ENCODE results near the gene CD247.

DNA sequence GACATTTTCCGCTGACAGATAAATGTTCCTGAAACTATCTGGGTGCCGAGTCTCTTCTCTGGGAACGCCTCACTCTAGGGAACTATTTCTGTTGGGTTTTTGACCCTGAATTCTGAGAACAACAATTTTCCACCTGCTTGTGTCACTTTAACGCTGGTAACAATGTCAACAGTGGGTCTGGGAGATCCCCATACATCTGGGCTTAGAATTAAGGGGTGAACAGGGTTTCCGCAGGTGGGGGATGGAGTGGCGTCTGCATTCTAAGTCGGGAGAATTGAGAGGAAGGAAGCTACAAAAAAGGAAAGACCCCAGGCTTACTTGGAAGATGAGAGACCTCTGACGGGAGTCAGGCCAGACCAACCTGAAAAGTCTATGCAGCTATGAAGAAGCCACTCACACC lies 8.7 kb downstream of the CD247 start:
- no peak for TF ChIP-seq POLR2AphosphoS5 (IDR thresholded peaks at IDR 0.05; ENCODE audit: low read depth, low read length)
- TF ChIP-seq RCOR1 (IDR thresholded peaks at IDR 0.05; ENCODE audit: low read length), result no peak
- TF ChIP-seq, protein P1, sequence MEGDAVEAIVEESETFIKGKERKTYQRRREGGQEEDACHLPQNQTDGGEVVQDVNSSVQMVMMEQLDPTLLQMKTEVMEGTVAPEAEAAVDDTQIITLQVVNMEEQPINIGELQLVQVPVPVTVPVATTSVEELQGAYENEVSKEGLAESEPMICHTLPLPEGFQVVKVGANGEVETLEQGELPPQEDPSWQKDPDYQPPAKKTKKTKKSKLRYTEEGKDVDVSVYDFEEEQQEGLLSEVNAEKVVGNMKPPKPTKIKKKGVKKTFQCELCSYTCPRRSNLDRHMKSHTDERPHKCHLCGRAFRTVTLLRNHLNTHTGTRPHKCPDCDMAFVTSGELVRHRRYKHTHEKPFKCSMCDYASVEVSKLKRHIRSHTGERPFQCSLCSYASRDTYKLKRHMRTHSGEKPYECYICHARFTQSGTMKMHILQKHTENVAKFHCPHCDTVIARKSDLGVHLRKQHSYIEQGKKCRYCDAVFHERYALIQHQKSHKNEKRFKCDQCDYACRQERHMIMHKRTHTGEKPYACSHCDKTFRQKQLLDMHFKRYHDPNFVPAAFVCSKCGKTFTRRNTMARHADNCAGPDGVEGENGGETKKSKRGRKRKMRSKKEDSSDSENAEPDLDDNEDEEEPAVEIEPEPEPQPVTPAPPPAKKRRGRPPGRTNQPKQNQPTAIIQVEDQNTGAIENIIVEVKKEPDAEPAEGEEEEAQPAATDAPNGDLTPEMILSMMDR (IDR thresholded peaks at IDR 0.05), result no peak
- TF ChIP-seq EP300 (IDR thresholded peaks at IDR 0.05; ENCODE audit: borderline replicate concordance in 1 of 2, low read depth in 1 of 2, low read length in 1 of 2), result no peak
- no peak for TF ChIP-seq SMC3 (IDR thresholded peaks at IDR 0.05; ENCODE audit: low read depth, low read length)
- TF ChIP-seq, protein P2, sequence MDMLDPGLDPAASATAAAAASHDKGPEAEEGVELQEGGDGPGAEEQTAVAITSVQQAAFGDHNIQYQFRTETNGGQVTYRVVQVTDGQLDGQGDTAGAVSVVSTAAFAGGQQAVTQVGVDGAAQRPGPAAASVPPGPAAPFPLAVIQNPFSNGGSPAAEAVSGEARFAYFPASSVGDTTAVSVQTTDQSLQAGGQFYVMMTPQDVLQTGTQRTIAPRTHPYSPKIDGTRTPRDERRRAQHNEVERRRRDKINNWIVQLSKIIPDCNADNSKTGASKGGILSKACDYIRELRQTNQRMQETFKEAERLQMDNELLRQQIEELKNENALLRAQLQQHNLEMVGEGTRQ (IDR thresholded peaks at IDR 0.05; ENCODE audit: borderline replicate concordance, low read depth, low read length), result no peak
- no peak for TF ChIP-seq EZH2phosphoT487 (IDR thresholded peaks at IDR 0.05; ENCODE audit: borderline replicate concordance, low read depth)
- TF ChIP-seq TEAD4 (IDR thresholded peaks at IDR 0.05; ENCODE audit: borderline replicate concordance, insufficient read depth), result no peak
- TF ChIP-seq RFX5 (IDR thresholded peaks at IDR 0.05; ENCODE audit: low read length), result no peak
- no peak for TF ChIP-seq NRF1 (IDR thresholded peaks at IDR 0.05; ENCODE audit: low read depth, low read length)

Measured in SK-N-SH (cell line).